GM13976 (cell line): Measurements from ENCODE around the gene SLC2A14.
"Not testable (repeated sequence)": the region's sequence is repeated elsewhere in the genome, so short reads cannot be mapped to it uniquely, and the experiment has no call there.

ENCODE experiments used
- DNase-seq: peaks from one replicate; pipeline ENCODE4 v3.0.0; 2012; ENCODE audit warnings: low spot score
- CTCF ChIP-seq: IDR thresholded peaks from 2 replicates; pipeline ENCODE4 v1.5.1; 2012; ENCODE audit warnings: borderline replicate concordance, mild to moderate bottlenecking; ENCODE audit not compliant: insufficient read depth; ENCODE audit errors: extremely low read depth, missing control alignments, control extremely low read depth
- in situ Hi-C: fragments of 300-500 bp; cut with MboI; formaldehyde crosslinking; loops from one replicate; pipeline ENCODE4 v1.12.0; 2022; ENCODE audit warnings: low sequenced_read_pairs, mixed read lengths, inconsistent platforms; ENCODE audit not compliant: unreplicated experiment

SLC2A14 gene

GRCh38 chr12:7859552-7859951, 13.2 kb downstream of the SLC2A14 start:
- in situ Hi-C loops = loop anchor here (10.0 kb wide), 1 partner anchor 135 kb away; no protein-coding TSS in a partner anchor
- no peak for TF ChIP-seq CTCF
- no peak for DNase-seq

- no peak for TF ChIP-seq CTCF
- in situ Hi-C loops = loop anchor here (10.0 kb wide), 1 partner anchor 137 kb away; no protein-coding TSS in a partner anchor
Measured at GRCh38 chr12:7857971-7858370, 14.7 kb downstream of the SLC2A14 start.

GRCh38 chr12:7856516-7856915, 16.2 kb downstream of the SLC2A14 start:
- no peak for TF ChIP-seq CTCF
- no peak for DNase-seq
- in situ Hi-C loops = loop anchor here (10.0 kb wide), 1 partner anchor 138 kb away; no protein-coding TSS in a partner anchor

More at GRCh38 chr12:7857971-7858370, 14.7 kb downstream of the SLC2A14 start:
- no peak for DNase-seq

- DNase-seq = no peak
- in situ Hi-C loops = loop anchor here (10.0 kb wide), 1 partner anchor 141 kb away; no protein-coding TSS in a partner anchor
- no peak for TF ChIP-seq CTCF
Measured at GRCh38 chr12:7853557-7853956, 19.2 kb downstream of the SLC2A14 start.

GRCh38 chr12:7851622-7852081, 21.1 kb downstream of the SLC2A14 start:
- DNase-seq = not testable (repeated sequence)
- in situ Hi-C loops = loop anchor here (10.0 kb wide), 1 partner anchor 143 kb away; no protein-coding TSS in a partner anchor

- in situ Hi-C loops = loop anchor here (10.0 kb wide), 1 partner anchor 145 kb away; no protein-coding TSS in a partner anchor
Measured at GRCh38 chr12:7850099-7850498, 22.6 kb downstream of the SLC2A14 start.

GRCh38 chr12:7848098-7848422, 24.7 kb downstream of the SLC2A14 start:
- DNase-seq, in situ Hi-C loops: not testable (repeated sequence)

More at GRCh38 chr12:7850099-7850498, 22.6 kb downstream of the SLC2A14 start:
- not testable (repeated sequence) for DNase-seq

- in situ Hi-C loops, DNase-seq: not testable (repeated sequence)
Measured at GRCh38 chr12:7847226-7848097, 25.3 kb downstream of the SLC2A14 start.

GRCh38 chr12:7844116-7844515, 28.6 kb downstream of the SLC2A14 start:
- in situ Hi-C loops = no loop called here
- TF ChIP-seq CTCF = no peak
- no peak for DNase-seq

- in situ Hi-C loops, DNase-seq: not testable (repeated sequence)
Measured at GRCh38 chr12:7843583-7843982, 29.1 kb downstream of the SLC2A14 start.

- in situ Hi-C loops, DNase-seq: not testable (repeated sequence)
Measured at GRCh38 chr12:7843149-7843548, 29.6 kb downstream of the SLC2A14 start.

- in situ Hi-C loops, DNase-seq: not testable (repeated sequence)
Measured at GRCh38 chr12:7842444-7842843, 30.3 kb downstream of the SLC2A14 start.

GRCh38 chr12:7839848-7840247, 32.9 kb downstream of the SLC2A14 start:
- in situ Hi-C loops, DNase-seq: not testable (repeated sequence)
